ENCODE results near the gene ATM.
"Not testable (repeated sequence)": the region's sequence is repeated elsewhere in the genome, so short reads cannot be mapped to it uniquely, and the experiment has no call there.

DNA sequence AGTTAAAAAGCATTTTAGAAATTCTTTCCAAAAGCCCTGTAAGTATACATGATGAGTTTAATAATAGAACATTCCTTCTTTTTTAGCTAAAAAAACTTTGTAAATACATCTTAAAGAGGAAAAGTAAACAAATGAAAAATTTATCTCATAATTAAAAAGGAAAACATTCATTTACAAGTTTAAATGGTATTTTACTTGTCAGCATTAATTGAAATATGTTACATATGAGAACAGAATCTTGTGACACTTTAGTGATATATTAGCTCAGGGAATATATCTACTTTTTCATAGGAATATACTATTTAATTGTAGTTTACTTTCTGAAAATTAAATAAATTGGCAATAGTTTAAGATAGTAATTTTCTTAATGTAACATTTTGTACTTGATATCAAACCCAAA lies 66.2 kb downstream of the ATM start:
- TF ChIP-seq, protein P1, sequence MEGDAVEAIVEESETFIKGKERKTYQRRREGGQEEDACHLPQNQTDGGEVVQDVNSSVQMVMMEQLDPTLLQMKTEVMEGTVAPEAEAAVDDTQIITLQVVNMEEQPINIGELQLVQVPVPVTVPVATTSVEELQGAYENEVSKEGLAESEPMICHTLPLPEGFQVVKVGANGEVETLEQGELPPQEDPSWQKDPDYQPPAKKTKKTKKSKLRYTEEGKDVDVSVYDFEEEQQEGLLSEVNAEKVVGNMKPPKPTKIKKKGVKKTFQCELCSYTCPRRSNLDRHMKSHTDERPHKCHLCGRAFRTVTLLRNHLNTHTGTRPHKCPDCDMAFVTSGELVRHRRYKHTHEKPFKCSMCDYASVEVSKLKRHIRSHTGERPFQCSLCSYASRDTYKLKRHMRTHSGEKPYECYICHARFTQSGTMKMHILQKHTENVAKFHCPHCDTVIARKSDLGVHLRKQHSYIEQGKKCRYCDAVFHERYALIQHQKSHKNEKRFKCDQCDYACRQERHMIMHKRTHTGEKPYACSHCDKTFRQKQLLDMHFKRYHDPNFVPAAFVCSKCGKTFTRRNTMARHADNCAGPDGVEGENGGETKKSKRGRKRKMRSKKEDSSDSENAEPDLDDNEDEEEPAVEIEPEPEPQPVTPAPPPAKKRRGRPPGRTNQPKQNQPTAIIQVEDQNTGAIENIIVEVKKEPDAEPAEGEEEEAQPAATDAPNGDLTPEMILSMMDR (IDR thresholded peaks at IDR 0.05; ENCODE audit: low read depth, low read length, poor library complexity, severe bottlenecking): not testable (repeated sequence)
- TF ChIP-seq EZH2phosphoT487 (IDR thresholded peaks at IDR 0.05; ENCODE audit: borderline replicate concordance, low read length): not testable (repeated sequence)

All from DOHH2 (cell line).